ENCODE data around the gene CA10. TPM values are rescaled to one million over a fixed set of nuclear protein-coding genes. Genes with fewer than 3 reads are reported as not detected.

CA10 gene
- total RNA-seq, 2 donors from 2014 or later: not detected

DNA sequence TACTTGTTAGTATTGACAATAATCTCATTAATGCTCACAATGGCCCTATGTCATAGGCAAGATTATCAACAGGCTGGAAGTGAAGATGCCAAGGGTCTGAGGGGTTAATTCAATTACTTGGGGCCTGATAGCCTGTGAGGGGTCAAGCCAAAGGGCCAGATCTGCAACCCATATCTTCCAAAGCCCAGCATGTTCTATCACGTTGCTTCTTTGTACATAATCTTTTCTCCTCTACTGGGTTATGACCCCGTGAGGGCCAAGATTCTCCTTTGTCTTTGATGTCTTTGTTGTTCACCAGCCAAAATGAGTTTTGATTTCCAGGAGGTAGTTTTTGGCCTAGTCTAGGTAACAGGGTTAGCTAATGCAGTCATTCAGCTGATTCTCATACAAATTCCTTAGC lies 551.0 kb downstream of the CA10 start:
- no peaks in the 10 kb centered on the region for H3K36me3 ChIP-seq
- no peak for DNase-seq (ENCODE audit: low spot score)
- H3K9me3 ChIP-seq: no peaks in the 10 kb centered on the region
- TF ChIP-seq, protein P1, sequence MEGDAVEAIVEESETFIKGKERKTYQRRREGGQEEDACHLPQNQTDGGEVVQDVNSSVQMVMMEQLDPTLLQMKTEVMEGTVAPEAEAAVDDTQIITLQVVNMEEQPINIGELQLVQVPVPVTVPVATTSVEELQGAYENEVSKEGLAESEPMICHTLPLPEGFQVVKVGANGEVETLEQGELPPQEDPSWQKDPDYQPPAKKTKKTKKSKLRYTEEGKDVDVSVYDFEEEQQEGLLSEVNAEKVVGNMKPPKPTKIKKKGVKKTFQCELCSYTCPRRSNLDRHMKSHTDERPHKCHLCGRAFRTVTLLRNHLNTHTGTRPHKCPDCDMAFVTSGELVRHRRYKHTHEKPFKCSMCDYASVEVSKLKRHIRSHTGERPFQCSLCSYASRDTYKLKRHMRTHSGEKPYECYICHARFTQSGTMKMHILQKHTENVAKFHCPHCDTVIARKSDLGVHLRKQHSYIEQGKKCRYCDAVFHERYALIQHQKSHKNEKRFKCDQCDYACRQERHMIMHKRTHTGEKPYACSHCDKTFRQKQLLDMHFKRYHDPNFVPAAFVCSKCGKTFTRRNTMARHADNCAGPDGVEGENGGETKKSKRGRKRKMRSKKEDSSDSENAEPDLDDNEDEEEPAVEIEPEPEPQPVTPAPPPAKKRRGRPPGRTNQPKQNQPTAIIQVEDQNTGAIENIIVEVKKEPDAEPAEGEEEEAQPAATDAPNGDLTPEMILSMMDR (IDR thresholded peaks at IDR 0.05): no peak
- H3K4me1 ChIP-seq: no peaks in the 10 kb centered on the region
- H3K27ac ChIP-seq: no peak overlapping the region
- no peak overlapping the region for H3K4me3 ChIP-seq
- H3K27me3 ChIP-seq: no peaks in the 10 kb centered on the region

- no peak for DNase-seq (ENCODE audit: low spot score)
- no peaks in the 10 kb centered on the region for H3K9me3 ChIP-seq
- no peaks in the 10 kb centered on the region for H3K27me3 ChIP-seq
- no peaks in the 10 kb centered on the region for H3K4me1 ChIP-seq
- H3K27ac ChIP-seq: no peak overlapping the region
- TF ChIP-seq, protein P1 (IDR thresholded peaks at IDR 0.05): no peak
- H3K4me3 ChIP-seq: no peak overlapping the region
- H3K36me3 ChIP-seq: no peaks in the 10 kb centered on the region
Measured at GRCh38 chr17:51604299-51605020, 554.1 kb downstream of the CA10 start.

DNA sequence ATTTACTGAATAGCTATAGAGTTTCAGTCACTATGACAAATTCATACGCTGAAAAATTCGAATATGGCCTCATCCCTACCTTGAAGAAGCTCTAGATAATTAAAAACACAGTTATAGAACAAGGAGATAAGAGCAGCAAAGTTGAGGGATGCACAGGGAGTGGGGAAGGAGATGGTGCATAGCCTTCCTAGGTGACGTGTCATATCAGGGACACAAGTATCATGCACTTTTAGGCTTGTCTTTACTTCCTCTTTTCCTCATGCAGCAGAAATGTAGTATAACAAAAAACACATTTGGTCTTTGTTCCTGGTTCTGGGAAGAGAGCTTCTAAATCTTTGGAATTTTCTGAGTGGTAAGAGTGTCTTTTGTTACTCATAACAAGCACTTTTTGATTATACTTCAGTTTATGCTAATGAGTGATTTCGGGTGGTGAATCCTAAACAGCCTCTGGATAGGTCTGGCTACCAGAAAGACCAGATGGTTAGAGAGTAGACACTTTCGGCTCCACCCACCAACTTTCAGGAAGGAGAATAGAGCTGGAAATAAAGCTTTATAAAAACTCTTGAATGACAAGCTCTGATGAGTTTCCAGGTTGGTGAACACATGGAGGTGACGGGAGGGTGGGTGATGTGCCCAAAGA lies 556.8 kb downstream of the CA10 start:
- Histone ChIP-seq H3K9me3 (no peaks in the 10 kb centered on the region), H3K27me3 (no peaks in the 10 kb centered on the region), H3K27ac (no peak overlapping the region), H3K36me3 (no peaks in the 10 kb centered on the region), H3K4me3 (no peak overlapping the region), H3K4me1 (no peaks in the 10 kb centered on the region)
- TF ChIP-seq, protein P1 (IDR thresholded peaks at IDR 0.05): no peak
- DNase-seq (ENCODE audit: low spot score): no peak

DNA sequence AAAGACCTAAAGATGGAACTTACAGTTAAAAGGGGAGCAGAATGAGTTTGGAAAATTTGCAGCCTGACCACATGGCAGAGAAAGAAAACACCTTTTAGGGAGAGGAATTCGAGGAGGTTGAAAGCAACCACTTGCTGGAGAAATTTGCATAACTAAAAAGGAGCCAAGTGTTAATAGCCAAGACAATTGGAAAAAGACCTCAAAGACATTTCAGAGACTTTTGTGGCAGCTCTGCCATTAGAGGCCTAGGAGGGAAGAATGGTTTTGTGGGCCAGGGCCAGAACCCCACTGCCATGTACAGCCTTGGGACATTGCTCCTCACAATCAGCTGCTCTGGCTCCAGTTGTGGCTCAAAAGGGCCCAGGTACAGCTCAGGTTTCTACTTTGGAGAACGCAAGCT lies 559.7 kb downstream of the CA10 start:
- TF ChIP-seq, protein P1 (IDR thresholded peaks at IDR 0.05): no peak
- Histone ChIP-seq H3K4me1 (no peaks in the 10 kb centered on the region), H3K36me3 (no peaks in the 10 kb centered on the region), H3K27ac (no peak overlapping the region), H3K4me3 (no peak overlapping the region), H3K9me3 (no peaks in the 10 kb centered on the region), H3K27me3 (no peaks in the 10 kb centered on the region)
- DNase-seq (ENCODE audit: low spot score): no peak

DNA sequence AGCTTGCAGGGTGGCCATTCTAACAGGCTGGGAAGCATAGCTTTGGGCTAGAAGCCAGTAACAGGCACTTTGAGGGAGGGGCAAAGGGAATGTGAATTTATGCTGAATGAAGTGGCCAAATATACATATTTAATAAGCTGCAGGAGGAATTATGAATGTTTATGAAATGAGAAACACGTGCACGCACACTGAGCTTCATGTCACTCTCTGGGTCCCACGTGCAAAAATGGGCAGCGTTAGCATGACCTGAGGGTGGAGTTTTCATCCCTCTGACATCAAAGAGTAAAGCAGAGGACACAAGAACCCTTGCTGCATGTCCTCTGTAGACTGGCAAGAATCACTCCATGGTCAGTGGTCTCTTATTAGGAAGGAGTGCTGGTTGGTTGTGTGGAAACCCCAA lies 561.2 kb downstream of the CA10 start:
- TF ChIP-seq, protein P1 (IDR thresholded peaks at IDR 0.05): no peak
- Histone ChIP-seq H3K4me3 (no peak overlapping the region), H3K27me3 (no peaks in the 10 kb centered on the region), H3K27ac (no peak overlapping the region), H3K36me3 (no peaks in the 10 kb centered on the region), H3K4me1 (no peaks in the 10 kb centered on the region), H3K9me3 (no peaks in the 10 kb centered on the region)
- DNase-seq (ENCODE audit: low spot score): no peak
